HUES48 (cell line): Measurements from ENCODE around the gene ASB7.

Source experiments
- H3K27ac ChIP-seq: one replicate; pipeline ENCODE4 v1.7.0; 2013; ENCODE audit warnings: low read depth, low read length, inconsistent platforms
- H3K27me3 ChIP-seq: 2 replicates; pipeline ENCODE4 v1.6.1; 2013; ENCODE audit warnings: mild to moderate bottlenecking, low read length; ENCODE audit not compliant: control insufficient read depth, insufficient read depth
- H3K36me3 ChIP-seq: 2 replicates; pipeline ENCODE4 v1.6.1; 2013; ENCODE audit warnings: low read length; ENCODE audit not compliant: control insufficient read depth, insufficient read depth
- H3K4me1 ChIP-seq: 2 replicates; pipeline ENCODE4 v1.6.1; 2013; ENCODE audit warnings: mild to moderate bottlenecking, low read length; ENCODE audit not compliant: control insufficient read depth, insufficient read depth
- H3K4me3 ChIP-seq: 2 replicates; pipeline ENCODE4 v1.5.1; 2013; ENCODE audit warnings: mild to moderate bottlenecking, low read depth, low read length
- H3K9ac ChIP-seq: 2 replicates; pipeline ENCODE4 v1.6.1; 2013; ENCODE audit warnings: mild to moderate bottlenecking, low read depth, low read length, moderate library complexity
- H3K9me3 ChIP-seq: 2 replicates; pipeline ENCODE4 v1.6.1; 2013; ENCODE audit warnings: low read length; ENCODE audit not compliant: control insufficient read depth, insufficient read depth

ASB7 gene, protein sequence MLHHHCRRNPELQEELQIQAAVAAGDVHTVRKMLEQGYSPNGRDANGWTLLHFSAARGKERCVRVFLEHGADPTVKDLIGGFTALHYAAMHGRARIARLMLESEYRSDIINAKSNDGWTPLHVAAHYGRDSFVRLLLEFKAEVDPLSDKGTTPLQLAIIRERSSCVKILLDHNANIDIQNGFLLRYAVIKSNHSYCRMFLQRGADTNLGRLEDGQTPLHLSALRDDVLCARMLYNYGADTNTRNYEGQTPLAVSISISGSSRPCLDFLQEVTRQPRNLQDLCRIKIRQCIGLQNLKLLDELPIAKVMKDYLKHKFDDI

DNA sequence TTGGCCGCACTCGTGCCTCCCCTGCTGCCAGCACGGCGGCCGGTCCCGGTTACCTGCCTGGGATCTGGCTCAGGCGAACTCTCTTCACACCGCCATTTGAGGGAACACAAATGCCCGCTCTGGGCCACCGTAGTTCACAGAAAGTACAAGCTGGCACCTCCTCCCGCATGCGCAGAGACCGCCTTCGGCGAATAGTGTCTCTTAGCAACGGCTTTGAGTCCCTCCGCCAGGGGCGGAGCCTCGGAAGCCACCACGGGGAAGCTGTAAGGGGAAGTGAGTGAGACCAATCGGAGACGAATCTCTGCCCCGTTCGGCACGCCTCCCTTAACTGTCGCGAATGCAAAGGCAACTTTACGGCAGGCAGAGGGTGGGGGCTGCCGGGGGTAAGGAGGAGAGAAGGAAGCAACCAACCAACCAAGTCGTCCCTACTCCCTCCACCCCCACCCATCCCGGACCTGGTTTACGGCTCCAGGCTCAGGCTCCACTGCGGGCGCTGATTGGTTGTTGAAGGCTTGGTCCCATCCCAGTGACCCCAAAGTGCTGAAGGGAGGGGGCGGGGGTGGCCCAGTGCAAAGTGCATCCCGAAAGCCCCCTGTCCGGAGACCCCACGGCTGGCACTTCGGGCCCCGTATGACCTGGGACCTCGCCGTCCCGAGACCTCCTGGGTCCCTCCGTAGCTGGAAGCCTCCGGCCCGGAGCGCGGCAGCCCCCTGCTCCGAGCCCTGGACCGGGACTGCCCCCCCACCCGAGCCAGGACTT, at the start of gene ASB7, which contains the start of gene LINS1:
TSS of gene ASB7 (plus strand) at position 526 of the 759 bp plus-strand sequence. CDS start 9,628 bp downstream, outside the sequence.
TSS of gene LINS1 (minus strand) at position 121 of the 759 bp plus-strand sequence. CDS start 21,342 bp downstream, outside the sequence.
- Histone ChIP-seq H3K36me3 (peaks cover 17% of the 10 kb centered on the region), H3K4me1 (peaks cover 12% of the 10 kb centered on the region), H3K27me3 (no peaks in the 10 kb centered on the region), H3K4me3 (peak within 1 kb of the TSS; percentile 97), H3K9me3 (no peaks in the 10 kb centered on the region), H3K27ac (peak within 1 kb of the TSS; percentile 79), H3K9ac (peak within 1 kb of the TSS; percentile 71)

DNA sequence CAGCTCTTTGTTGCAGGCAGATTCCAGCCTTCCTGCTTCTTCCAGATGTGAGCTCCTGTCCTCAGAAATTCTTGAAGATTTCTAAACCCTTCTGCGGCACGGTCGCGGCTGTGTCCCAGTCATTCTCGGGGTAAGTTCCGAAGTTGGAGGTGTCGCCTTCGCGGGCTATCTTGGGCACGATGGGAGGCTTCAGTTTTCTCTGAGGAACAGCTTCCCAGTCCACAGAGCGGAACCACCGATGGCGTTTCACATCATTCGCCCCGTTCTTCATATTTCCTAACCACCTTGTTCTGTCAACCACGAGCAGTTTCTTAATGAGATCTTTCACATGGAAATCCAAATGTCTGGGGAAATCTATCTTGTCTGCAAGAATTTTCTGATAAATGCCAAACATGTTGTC, 48.9 kb upstream of the ASB7 start:
- Histone ChIP-seq H3K27me3 (no peaks in the 10 kb centered on the region), H3K4me1 (no peaks in the 10 kb centered on the region), H3K27ac (no peak overlapping the region), H3K36me3 (no peaks in the 10 kb centered on the region), H3K9ac (no peak overlapping the region), H3K9me3 (peaks cover 16% of the 10 kb centered on the region), H3K4me3 (no peak overlapping the region)

DNA sequence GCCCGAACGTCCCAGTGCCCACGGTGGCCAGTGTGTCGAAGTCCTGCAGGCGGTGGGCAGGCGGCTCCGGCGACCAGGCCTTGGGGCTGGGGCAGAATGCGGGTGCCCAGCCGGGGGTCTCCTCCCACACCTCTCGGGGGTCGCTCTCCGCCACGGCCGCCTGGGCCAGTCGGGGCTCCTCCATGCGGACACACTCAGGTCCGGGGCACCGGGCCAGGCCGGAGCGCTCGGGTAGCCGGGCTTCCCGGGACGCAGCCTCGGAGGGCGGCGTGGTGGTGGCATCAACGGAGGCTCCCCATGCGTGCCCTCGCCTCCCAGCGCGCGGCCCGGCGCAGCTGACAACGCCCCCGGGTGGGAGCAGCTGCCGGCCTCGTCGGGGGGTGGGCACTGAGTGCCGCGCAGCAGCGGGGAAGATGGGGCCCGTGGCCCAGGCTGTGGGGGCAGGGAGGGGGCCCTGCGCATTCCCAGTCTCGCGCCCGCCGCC, 43.6 kb upstream of the ASB7 start:
- no peaks in the 10 kb centered on the region for H3K4me1 ChIP-seq
- no peaks in the 10 kb centered on the region for H3K27me3 ChIP-seq
- H3K9me3 ChIP-seq = peaks cover 3% of the 10 kb centered on the region

DNA sequence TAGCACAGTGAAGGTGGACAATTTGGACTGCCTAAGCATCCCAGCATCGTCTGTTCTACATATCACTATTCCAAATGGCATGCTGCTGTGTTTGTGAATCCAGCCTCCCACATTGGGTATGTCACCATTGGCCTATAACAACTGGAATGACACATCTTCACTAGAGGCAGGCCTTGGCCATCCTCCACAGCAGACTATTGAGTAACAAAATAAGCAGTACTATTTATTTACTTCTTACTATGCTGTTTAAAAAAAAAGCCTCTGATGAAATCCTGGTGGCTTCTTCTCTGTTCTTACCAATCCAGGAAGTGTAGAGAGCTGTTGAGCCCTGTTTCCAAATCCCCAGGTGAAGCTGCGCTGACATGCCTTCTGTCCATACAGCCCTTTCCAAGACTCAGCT, 43.1 kb upstream of the ASB7 start:
- H3K27ac ChIP-seq = no peak overlapping the region
- H3K4me1 ChIP-seq = no peaks in the 10 kb centered on the region

More for the DNA sequence above, 43.6 kb upstream of the ASB7 start:
- H3K27ac ChIP-seq = no peak overlapping the region
- no peak overlapping the region for H3K4me3 ChIP-seq
- H3K9ac ChIP-seq = no peak overlapping the region
- H3K36me3 ChIP-seq = no peaks in the 10 kb centered on the region

DNA sequence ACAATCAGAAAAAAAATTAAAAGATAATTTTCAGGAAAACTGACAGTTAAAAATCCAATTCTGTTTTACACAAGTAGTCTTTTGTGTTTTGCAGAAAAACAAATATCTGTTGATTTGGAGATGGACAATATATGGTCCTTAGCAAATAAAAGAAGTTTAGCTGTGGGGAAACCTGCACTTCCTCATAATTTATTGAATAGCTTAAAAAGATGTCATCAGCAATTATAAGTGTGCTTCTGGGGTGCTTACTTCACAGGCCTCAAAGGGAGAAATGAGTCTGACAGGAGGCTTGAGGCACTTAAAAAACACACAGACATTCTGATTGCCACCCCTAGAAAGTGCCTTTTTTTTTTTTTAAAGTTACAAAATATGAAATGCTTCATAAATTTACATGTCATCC, 42.1 kb upstream of the ASB7 start:
- no peaks in the 10 kb centered on the region for H3K27me3 ChIP-seq
- no peak overlapping the region for H3K9ac ChIP-seq
- no peak overlapping the region for H3K4me3 ChIP-seq
- H3K36me3 ChIP-seq = no peaks in the 10 kb centered on the region
- no peaks in the 10 kb centered on the region; the same call in 1 of the 2 replicates for H3K9me3 ChIP-seq
- no peaks in the 10 kb centered on the region for H3K4me1 ChIP-seq
- H3K27ac ChIP-seq = no peak overlapping the region

More for the DNA sequence above, 43.1 kb upstream of the ASB7 start:
- no peaks in the 10 kb centered on the region for H3K36me3 ChIP-seq
- H3K9me3 ChIP-seq = no peaks in the 10 kb centered on the region; the same call in 1 of the 2 replicates
- H3K4me3 ChIP-seq = no peak overlapping the region
- H3K27me3 ChIP-seq = no peaks in the 10 kb centered on the region
- H3K9ac ChIP-seq = no peak overlapping the region

DNA sequence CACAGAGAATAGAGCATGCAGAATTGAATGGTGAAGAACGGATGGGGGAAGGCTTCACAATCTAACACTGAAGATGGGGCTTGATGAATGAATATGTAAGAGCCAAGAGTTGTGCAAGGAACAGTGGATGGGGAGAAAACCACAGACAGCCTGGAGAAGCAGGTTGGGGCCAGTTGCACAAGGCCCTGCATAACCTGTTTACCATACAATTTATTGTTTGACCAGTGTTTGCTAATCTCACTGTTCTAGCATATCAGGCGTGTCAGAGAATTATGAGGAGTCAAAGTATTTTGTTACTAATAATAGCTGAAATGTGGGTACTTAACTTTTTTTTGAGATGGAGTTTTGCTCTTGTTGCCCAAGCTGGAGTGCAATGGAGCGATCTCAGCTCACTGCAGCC, 36.8 kb upstream of the ASB7 start:
- peaks cover 6% of the 10 kb centered on the region; the same call in 1 of the 2 replicates for H3K36me3 ChIP-seq
- no peaks in the 10 kb centered on the region for H3K4me1 ChIP-seq
- no peak overlapping the region for H3K4me3 ChIP-seq
- H3K27me3 ChIP-seq = no peaks in the 10 kb centered on the region
- H3K9me3 ChIP-seq = no peaks in the 10 kb centered on the region
- no peak overlapping the region for H3K9ac ChIP-seq
- no peak overlapping the region for H3K27ac ChIP-seq

DNA sequence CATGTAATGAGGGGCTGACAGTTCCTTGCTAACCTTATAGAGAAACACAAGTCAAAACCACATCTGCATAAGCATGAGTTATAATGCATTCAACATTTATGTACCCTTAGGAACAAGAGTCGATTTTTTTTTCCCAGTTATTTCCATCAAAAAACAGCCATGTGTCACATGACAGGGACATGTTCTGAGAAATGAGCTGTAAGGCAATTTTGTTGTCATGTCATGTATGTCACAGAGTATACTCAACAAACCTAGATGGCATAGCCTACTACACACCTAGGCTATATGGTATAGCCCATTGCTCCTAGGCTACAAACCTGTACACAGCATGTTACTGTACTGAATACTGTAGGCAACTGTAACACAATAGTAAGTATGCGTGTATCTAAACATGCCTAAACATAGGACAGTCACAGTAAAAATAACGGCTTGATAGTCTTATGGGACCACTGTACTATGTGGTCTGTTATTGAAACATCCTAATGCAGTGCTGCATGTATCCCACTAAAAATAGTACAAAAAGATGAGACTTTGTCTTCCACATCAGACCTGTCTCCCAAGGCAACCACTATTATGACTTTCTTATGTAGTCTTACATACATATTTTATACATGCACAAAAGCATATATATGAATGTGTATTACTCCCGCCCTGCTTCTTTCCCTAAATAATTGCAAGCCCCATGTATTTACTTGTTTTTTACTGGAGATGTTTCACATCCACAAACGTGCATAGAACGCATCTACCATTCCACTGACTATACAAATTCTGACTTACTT, 35.4 kb upstream of the ASB7 start:
- Histone ChIP-seq H3K4me3 (no peak overlapping the region), H3K9ac (no peak overlapping the region), H3K27me3 (no peaks in the 10 kb centered on the region), H3K36me3 (peaks cover 13% of the 10 kb centered on the region; the same call in 1 of the 2 replicates), H3K4me1 (no peaks in the 10 kb centered on the region), H3K27ac (no peak overlapping the region), H3K9me3 (no peaks in the 10 kb centered on the region)

DNA sequence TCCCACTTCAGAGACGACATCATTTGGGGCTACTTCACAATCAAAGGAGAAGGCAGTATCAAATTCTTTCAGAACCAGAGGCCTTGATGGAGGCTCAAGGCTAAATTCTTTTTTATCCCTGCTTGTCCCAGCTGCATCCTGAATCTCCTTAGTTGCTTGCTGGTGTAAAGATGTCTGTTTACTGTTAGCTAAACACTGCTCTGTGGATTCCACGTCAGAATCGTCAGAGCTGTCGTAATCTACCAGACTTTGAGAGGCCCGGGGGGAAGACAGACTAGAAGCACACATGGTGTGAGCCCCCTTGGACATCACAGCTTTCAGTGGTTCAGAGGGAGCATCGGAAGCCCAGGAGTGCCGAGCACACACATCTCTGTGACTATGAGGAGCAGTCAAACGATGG, 33.0 kb upstream of the ASB7 start:
- Histone ChIP-seq H3K36me3 (peaks cover 23% of the 10 kb centered on the region), H3K4me3 (no peak overlapping the region), H3K4me1 (no peaks in the 10 kb centered on the region), H3K27ac (no peak overlapping the region), H3K9me3 (no peaks in the 10 kb centered on the region), H3K27me3 (no peaks in the 10 kb centered on the region), H3K9ac (no peak overlapping the region)

DNA sequence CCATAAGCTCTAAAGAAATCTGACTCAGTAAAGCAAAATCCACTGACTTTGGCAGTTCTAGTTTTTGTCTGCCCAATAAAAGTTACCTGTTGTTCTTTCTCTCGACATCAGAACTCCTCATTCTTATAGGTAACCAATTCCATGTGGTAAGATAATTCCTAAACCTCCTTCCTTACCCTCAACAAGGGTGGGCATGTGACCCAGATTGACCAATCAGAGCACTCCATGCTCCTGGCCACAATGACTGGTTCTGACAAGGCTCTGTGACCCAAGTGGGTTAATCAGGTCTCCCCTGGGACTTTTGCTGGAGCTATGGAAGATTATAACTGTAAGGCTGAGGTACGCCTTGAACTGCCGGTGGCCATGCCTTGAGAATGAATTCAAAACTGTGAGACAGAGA, 32.1 kb upstream of the ASB7 start:
- Histone ChIP-seq H3K27ac (no peak overlapping the region), H3K27me3 (no peaks in the 10 kb centered on the region), H3K4me3 (no peak overlapping the region), H3K9ac (no peak overlapping the region), H3K9me3 (no peaks in the 10 kb centered on the region), H3K36me3 (peaks cover 23% of the 10 kb centered on the region), H3K4me1 (no peaks in the 10 kb centered on the region)

DNA sequence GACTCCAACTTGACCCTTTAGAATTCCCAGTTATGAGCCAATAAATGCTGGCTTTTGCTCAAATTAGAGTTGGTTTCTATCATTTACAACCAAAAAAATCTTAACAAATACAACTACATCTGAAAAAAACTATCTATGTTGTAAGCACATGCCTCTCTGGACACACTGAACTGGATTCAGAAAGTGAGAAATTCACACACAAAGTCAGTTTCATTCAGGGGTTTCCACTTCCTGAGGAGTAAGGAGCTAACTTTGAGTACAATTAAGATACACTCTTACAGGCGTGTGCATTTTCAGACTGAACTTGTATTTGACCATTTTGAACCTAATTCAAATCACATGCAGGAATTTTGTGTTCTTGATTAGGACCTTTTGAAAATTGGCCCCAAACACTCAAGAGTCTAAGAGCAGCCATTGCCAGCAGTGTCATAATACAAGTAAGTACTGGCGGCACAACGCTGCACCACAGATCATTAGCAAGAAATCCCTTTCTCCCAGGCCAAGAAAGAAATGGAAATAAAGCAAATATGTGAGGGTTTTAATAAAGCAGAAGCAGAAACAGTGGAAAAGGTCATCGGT, 31.6 kb upstream of the ASB7 start:
- no peak overlapping the region for H3K27ac ChIP-seq
- peaks cover 23% of the 10 kb centered on the region for H3K36me3 ChIP-seq
- H3K9me3 ChIP-seq = no peaks in the 10 kb centered on the region
- H3K4me3 ChIP-seq = no peak overlapping the region
- H3K9ac ChIP-seq = no peak overlapping the region
- no peaks in the 10 kb centered on the region for H3K4me1 ChIP-seq
- no peaks in the 10 kb centered on the region for H3K27me3 ChIP-seq
